Measurements from ENCODE around the gene DCTPP1. TPM values are rescaled to one million over a fixed set of nuclear protein-coding genes. Genes with fewer than 3 reads are reported as not detected.

Gene DCTPP1
- total RNA-seq, 1 experiment from 2014 or later = 125 TPM

DNA sequence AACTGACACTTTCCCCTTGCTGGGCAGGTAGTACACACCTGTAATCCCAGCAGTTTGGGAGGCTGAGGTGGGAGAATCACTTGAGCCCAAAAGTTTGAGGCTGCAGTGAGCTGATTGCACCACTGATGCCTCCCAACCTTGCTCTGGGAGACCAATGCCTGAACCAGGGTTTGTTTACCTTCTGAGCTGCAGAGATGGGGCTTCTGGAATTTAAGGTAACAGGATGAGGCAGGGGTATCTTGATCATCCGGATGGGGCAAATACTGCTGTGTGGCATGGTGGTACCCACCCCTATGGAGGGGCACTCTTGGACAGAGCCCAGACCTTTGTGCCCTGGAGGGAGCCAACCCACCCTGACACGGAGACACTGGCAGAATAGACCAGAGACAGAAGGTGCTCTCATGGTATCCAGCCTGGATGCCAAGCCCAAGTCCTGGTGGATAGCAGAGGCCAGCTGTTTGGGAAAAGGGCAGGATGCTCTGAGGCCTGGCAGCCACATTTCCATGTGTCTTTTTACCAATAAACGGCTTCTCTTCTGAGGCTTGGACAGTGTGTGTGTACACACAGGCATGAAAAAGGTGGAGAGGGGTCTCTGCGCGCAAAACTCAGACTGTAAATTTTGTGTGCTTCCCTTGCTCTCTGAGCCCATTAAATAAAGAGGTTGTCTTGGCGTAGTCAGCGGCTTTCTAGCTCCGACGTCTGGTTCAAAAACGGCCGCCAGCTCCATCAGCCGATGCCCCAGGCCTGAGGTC is 30.2 kb downstream of the DCTPP1 start:
- no TSS peak for BruUV-seq (replicated peaks)
- Histone ChIP-seq H4K20me1 (ENCODE audit: insufficient read depth) (no peaks in the 10 kb centered on the region), H3K9ac (ENCODE audit: low read length) (peak overlapping the region; percentile 70), H3K27ac (ENCODE audit: low read depth, low read length) (peak overlapping the region; percentile 72), H3K9me3 (ENCODE audit: control insufficient read depth in 1 of 2, insufficient read depth in 1 of 2, low read depth in 1 of 2, low read length in 2 of 2) (no peaks in the 10 kb centered on the region), H3K36me3 (ENCODE audit: control insufficient read depth in 1 of 2, insufficient read depth in 2 of 2, low read length in 2 of 2) (peaks cover 2 to 18% of the 10 kb centered on the region in 2 experiments; a peak in 3 of 4 replicates), H2AFZ (ENCODE audit: low read depth, low read length, poor library complexity, severe bottlenecking) (no peak overlapping the region), H3K4me1 (ENCODE audit: control insufficient read depth in 1 of 2, insufficient read depth in 2 of 2, low read length in 2 of 2) (peaks cover 28 to 51% of the 10 kb centered on the region in 2 experiments), H3K4me2 (ENCODE audit: low read length) (peak overlapping the region; percentile 80), H3K4me3 (replicated peaks in 1 of 2; ENCODE audit: low read depth in 1 of 2, low read length in 2 of 2) (peak overlapping the region; percentile 52 to 57), H3K9me2 (ENCODE audit: insufficient read depth) (no peaks in the 10 kb centered on the region), H3K79me2 (ENCODE audit: insufficient read depth, low read length) (peaks cover 25% of the 10 kb centered on the region), H3K27me3 (ENCODE audit: insufficient read depth, low read length) (no peaks in the 10 kb centered on the region)
- DNase-seq (ENCODE audit: low read depth, low spot score) = no peak
- CTCF ChIA-PET = interaction anchor here (1.3 kb wide), 1 partner anchor 10 kb away, joined by 4 read pairs; no protein-coding TSS in a partner anchor
- TF ChIP-seq POLR2A (IDR thresholded peaks at IDR 0.05; ENCODE audit: borderline replicate concordance, extremely low read depth, insufficient read depth, insufficient read length) (peak; percentile 24), JUND (IDR thresholded peaks at IDR 0.05) (no peak)
- TF ChIP-seq, protein P1, sequence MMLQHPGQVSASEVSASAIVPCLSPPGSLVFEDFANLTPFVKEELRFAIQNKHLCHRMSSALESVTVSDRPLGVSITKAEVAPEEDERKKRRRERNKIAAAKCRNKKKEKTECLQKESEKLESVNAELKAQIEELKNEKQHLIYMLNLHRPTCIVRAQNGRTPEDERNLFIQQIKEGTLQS (IDR thresholded peaks at IDR 0.05) = no peak
- intact Hi-C loops (cut with micrococcal nuclease) = no loop called here
- POLR2A ChIA-PET = interaction anchor here (2.0 kb wide), 1 partner anchor 29 kb away, joined by 7 read pairs; the partner anchor contains the start of gene TBC1D10B
- RAD21 ChIA-PET (ENCODE audit: low non-redundant PET in 1 of 2, low total read pairs in 2 of 2, uncharacterized antibody in 2 of 2, unreplicated experiment in 2 of 2) = interaction anchor here in 1 of 2 experiments (0.9 kb wide), 1 partner anchor 10 kb away, joined by 3 read pairs; no protein-coding TSS in a partner anchor
- ATAC-seq = no peak

DNA sequence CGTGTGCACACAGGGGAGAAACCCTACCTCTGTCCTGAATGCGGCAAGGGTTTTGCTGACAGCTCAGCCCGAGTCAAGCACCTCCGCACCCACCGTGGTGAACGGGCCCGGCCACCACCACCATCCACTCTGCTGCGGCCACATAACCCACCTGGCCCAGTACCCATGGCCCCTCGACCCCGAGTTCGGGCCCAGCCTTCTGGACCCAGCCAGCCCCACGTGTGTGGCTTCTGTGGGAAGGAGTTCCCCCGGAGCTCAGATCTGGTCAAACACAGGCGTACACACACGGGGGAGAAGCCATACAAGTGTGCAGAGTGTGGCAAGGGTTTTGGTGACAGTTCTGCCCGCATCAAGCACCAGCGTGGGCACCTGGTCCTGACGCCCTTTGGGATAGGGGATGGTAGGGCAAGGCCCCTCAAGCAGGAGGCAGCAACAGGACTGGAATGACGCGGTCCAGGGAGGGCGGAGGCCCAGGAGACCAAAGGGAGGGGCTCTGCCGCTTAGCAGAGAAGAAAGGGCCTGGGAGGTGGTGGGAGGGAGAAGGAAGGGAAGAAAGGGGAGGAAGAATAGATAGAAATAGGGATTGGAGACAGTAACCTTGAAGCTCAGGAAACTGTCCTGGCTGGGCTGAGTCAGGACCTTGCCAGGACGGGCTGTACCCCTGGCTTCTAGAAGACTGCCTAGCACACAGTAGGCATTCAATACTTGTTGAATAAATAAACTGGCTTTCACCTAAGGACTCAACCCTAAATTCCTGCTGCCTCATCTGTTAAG is 31.0 kb downstream of the DCTPP1 start:
- Histone ChIP-seq H3K9me2 (ENCODE audit: insufficient read depth) (no peaks in the 10 kb centered on the region), H4K20me1 (ENCODE audit: insufficient read depth) (no peaks in the 10 kb centered on the region), H3K27ac (ENCODE audit: low read depth, low read length) (peak overlapping the region; percentile 72), H3K4me2 (ENCODE audit: low read length) (no peak overlapping the region), H3K4me3 (replicated peaks in 1 of 2; ENCODE audit: low read depth in 1 of 2, low read length in 2 of 2) (no peak overlapping the region), H3K79me2 (ENCODE audit: insufficient read depth, low read length) (peaks cover 25% of the 10 kb centered on the region), H3K27me3 (ENCODE audit: insufficient read depth, low read length) (no peaks in the 10 kb centered on the region), H2AFZ (ENCODE audit: low read depth, low read length, poor library complexity, severe bottlenecking) (no peak overlapping the region), H3K36me3 (ENCODE audit: control insufficient read depth in 1 of 2, insufficient read depth in 2 of 2, low read length in 2 of 2) (peaks cover 2 to 18% of the 10 kb centered on the region in 2 experiments; a peak in 3 of 4 replicates), H3K4me1 (ENCODE audit: control insufficient read depth in 1 of 2, insufficient read depth in 2 of 2, low read length in 2 of 2) (peaks cover 34 to 58% of the 10 kb centered on the region in 2 experiments), H3K9me3 (ENCODE audit: control insufficient read depth in 1 of 2, insufficient read depth in 1 of 2, low read depth in 1 of 2, low read length in 2 of 2) (no peaks in the 10 kb centered on the region), H3K9ac (ENCODE audit: low read length) (no peak overlapping the region)
- intact Hi-C loops (cut with micrococcal nuclease) = no loop called here
- POLR2A ChIA-PET = interaction anchor here (2.0 kb wide), 1 partner anchor 28 kb away, joined by 7 read pairs; the partner anchor contains the start of gene TBC1D10B
- TF ChIP-seq POLR2A (IDR thresholded peaks at IDR 0.05; ENCODE audit: borderline replicate concordance, extremely low read depth, insufficient read depth, insufficient read length) (no peak), EZH2phosphoT487 (IDR thresholded peaks at IDR 0.05; ENCODE audit: borderline replicate concordance) (no peak), TCF7L2 (IDR thresholded peaks at IDR 0.05; ENCODE audit: borderline replicate concordance, extremely low read depth, insufficient read depth, insufficient read length) (no peak), CEBPB (IDR thresholded peaks at IDR 0.05; ENCODE audit: low read depth) (no peak), EGR1 (IDR thresholded peaks at IDR 0.05; ENCODE audit: low read depth) (no peak), CBX3 (IDR thresholded peaks at IDR 0.05; ENCODE audit: low read depth) (no peak)
- CTCF ChIA-PET = no interaction called here
- ATAC-seq (no peak), DNase-seq (ENCODE audit: low read depth, low spot score) (no peak)
- BruUV-seq (replicated peaks) = no TSS peak
- RAD21 ChIA-PET (ENCODE audit: low non-redundant PET in 1 of 2, low total read pairs in 2 of 2, uncharacterized antibody in 2 of 2, unreplicated experiment in 2 of 2) = no interaction called here
